GM12864 (cell line): ENCODE measurements around the gene P2RY6.
A peak's percentile ranks its signal among the peaks of the same experiment; 100 is the strongest.

Source experiments
- DNase-seq: peaks from one replicate; pipeline ENCODE4 v3.0.0-alpha.2; 2011; ENCODE audit warnings: low read depth
- H3K4me3 ChIP-seq: 2 replicates; pipeline ENCODE4 v1.5.1; 2011; ENCODE audit warnings: mild to moderate bottlenecking, low read depth, low read length, control low read depth
- TF ChIP-seq, protein P1 (sequence below): IDR thresholded peaks from 2 replicates; pipeline ENCODE4 v1.5.1; 2011; ENCODE audit warnings: low read depth, mild to moderate bottlenecking, moderate library complexity, low read length, control low read depth, inconsistent platforms; ENCODE audit errors: missing control alignments

Gene P2RY6

DNA sequence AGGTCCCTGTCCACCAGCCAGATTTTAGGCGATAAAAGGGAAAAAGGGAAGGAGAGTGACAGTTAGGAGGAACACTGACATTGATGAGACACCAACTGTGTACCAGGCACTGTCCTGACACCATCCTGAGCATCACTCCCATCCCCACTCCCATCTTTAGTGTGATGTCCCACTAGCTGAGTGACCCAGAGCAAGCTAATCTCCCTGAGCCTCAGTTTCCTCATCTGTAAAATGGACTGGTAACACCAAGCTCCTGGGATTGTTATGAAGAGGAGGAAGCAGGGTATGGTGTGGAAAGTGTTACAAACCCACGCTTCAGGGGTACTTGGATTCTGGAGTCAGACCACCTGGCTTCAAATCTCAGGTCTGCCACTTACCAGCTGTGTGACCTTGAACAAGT, 8.5 kb upstream of the P2RY6 start:
- TF ChIP-seq, protein P1, sequence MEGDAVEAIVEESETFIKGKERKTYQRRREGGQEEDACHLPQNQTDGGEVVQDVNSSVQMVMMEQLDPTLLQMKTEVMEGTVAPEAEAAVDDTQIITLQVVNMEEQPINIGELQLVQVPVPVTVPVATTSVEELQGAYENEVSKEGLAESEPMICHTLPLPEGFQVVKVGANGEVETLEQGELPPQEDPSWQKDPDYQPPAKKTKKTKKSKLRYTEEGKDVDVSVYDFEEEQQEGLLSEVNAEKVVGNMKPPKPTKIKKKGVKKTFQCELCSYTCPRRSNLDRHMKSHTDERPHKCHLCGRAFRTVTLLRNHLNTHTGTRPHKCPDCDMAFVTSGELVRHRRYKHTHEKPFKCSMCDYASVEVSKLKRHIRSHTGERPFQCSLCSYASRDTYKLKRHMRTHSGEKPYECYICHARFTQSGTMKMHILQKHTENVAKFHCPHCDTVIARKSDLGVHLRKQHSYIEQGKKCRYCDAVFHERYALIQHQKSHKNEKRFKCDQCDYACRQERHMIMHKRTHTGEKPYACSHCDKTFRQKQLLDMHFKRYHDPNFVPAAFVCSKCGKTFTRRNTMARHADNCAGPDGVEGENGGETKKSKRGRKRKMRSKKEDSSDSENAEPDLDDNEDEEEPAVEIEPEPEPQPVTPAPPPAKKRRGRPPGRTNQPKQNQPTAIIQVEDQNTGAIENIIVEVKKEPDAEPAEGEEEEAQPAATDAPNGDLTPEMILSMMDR: no peak
- H3K4me3 ChIP-seq: no peak overlapping the region
- no peak for DNase-seq

- TF ChIP-seq, protein P1: no peak
- H3K4me3 ChIP-seq: no peak overlapping the region
- DNase-seq: no peak
Observed at GRCh38 chr11:73265278-73265810, 6.8 kb upstream of the P2RY6 start.

GRCh38 chr11:73265853-73266645, 6.1 kb upstream of the P2RY6 start:
- no peak for DNase-seq
- no peak overlapping the region for H3K4me3 ChIP-seq
- TF ChIP-seq, protein P1: no peak

- TF ChIP-seq, protein P1: no peak
Observed at GRCh38 chr11:73266646-73267020, 5.5 kb upstream of the P2RY6 start.

GRCh38 chr11:73267122-73267846, 4.9 kb upstream of the P2RY6 start:
- no peak overlapping the region for H3K4me3 ChIP-seq
- TF ChIP-seq, protein P1: peak; percentile 2
- DNase-seq: no peak

More at GRCh38 chr11:73266646-73267020, 5.5 kb upstream of the P2RY6 start:
- DNase-seq: no peak
- no peak overlapping the region for H3K4me3 ChIP-seq

- TF ChIP-seq, protein P1: peak; percentile 0
- no peak for DNase-seq
- H3K4me3 ChIP-seq: no peak overlapping the region
Observed at GRCh38 chr11:73267906-73268540, 4.1 kb upstream of the P2RY6 start.
